OCI-LY1 (cell line): ENCODE results near the gene LYZL4.

ENCODE experiments used
- H2AFZ ChIP-seq: fragments of 200-600 bp; sonication (generic), shearing (Covaris generic); 2 replicates; pipeline ENCODE4 v1.6.0; 2014; ENCODE audit warnings: antibody characterized with exemption, mild to moderate bottlenecking, low read length
- H3F3A ChIP-seq: fragments of 200-600 bp; sonication (generic), shearing (Covaris generic); 2 replicates; pipeline ENCODE4 v1.6.0; 2014; ENCODE audit warnings: mild to moderate bottlenecking, antibody characterized with exemption, low read length, moderate library complexity; ENCODE audit not compliant: insufficient read depth
- H3K27ac ChIP-seq: fragments of 200-600 bp; sonication (generic); 2 replicates; pipeline ENCODE4 v1.5.1; 2014; ENCODE audit warnings: low read length, mixed run types, mild to moderate bottlenecking, low read depth; ENCODE audit not compliant: poor library complexity, severe bottlenecking
- H3K27me3 ChIP-seq: fragments of 200-600 bp; sonication (generic); 2 replicates; pipeline ENCODE4 v1.6.0; 2014; ENCODE audit warnings: antibody characterized with exemption, mild to moderate bottlenecking, low read length, moderate library complexity; ENCODE audit not compliant: insufficient read depth
- H3K36me3 ChIP-seq: fragments of 200-600 bp; sonication (generic); 2 replicates; pipeline ENCODE4 v1.6.1; 2014; ENCODE audit warnings: mild to moderate bottlenecking, antibody characterized with exemption, low read length, moderate library complexity, mixed read lengths; ENCODE audit not compliant: insufficient read depth
- H3K4me1 ChIP-seq: fragments of 200-600 bp; sonication (generic); 2 replicates; pipeline ENCODE4 v1.5.1; 2014; ENCODE audit warnings: mild to moderate bottlenecking, low read length, moderate library complexity; ENCODE audit not compliant: insufficient read depth, severe bottlenecking
- H3K4me2 ChIP-seq: fragments of 200-600 bp; sonication (generic), shearing (Covaris generic); 2 replicates; pipeline ENCODE4 v1.6.1; 2014; ENCODE audit warnings: low read length
- H3K4me3 ChIP-seq: fragments of 200-600 bp; sonication (generic); 2 replicates; pipeline ENCODE4 v1.5.1; 2014; ENCODE audit warnings: low read length, low read depth, mild to moderate bottlenecking, mixed read lengths; ENCODE audit not compliant: poor library complexity, severe bottlenecking
- H3K79me2 ChIP-seq: fragments of 200-600 bp; shearing (Covaris generic); 2 replicates; pipeline ENCODE4 v1.6.1; 2016; ENCODE audit warnings: mixed run types, low read length, mixed read lengths; ENCODE audit not compliant: insufficient read depth
- H3K9ac ChIP-seq: fragments of 200-600 bp; sonication (generic), shearing (Covaris generic); 2 replicates; pipeline ENCODE4 v1.6.1; 2014; ENCODE audit warnings: mild to moderate bottlenecking, low read length, mixed read lengths
- H3K9me2 ChIP-seq: fragments of 200-600 bp; sonication (generic), shearing (Covaris generic); 2 replicates; pipeline ENCODE4 v1.6.1; 2014; ENCODE audit warnings: low read depth, mild to moderate bottlenecking, low read length, mixed read lengths
- H3K9me3 ChIP-seq: fragments of 200-600 bp; shearing (Covaris generic); 2 replicates; pipeline ENCODE4 v1.6.1; 2014; ENCODE audit warnings: low read length, mixed read lengths
- H4K20me1 ChIP-seq: fragments of 200-600 bp; sonication (generic), shearing (Covaris generic); 2 replicates; pipeline ENCODE4 v1.6.0; 2016; ENCODE audit warnings: mild to moderate bottlenecking, low read length; ENCODE audit not compliant: insufficient read depth
- EZH2 ChIP-seq: fragments of 200-600 bp; sonication (generic), shearing (Covaris generic); IDR thresholded peaks from 2 replicates; pipeline ENCODE4 v1.8.0; 2017; ENCODE audit warnings: borderline replicate concordance, mixed run types, mild to moderate bottlenecking, antibody characterized with exemption, low read length, moderate library complexity, mixed read lengths
- TF ChIP-seq, protein P1 (sequence below): fragments of 200-600 bp; sonication (generic), shearing (Covaris generic); IDR thresholded peaks from 2 replicates; pipeline ENCODE4 v1.5.1; 2017; ENCODE audit warnings: mild to moderate bottlenecking, antibody characterized with exemption, low read length, moderate library complexity, mixed read lengths

Gene LYZL4

DNA sequence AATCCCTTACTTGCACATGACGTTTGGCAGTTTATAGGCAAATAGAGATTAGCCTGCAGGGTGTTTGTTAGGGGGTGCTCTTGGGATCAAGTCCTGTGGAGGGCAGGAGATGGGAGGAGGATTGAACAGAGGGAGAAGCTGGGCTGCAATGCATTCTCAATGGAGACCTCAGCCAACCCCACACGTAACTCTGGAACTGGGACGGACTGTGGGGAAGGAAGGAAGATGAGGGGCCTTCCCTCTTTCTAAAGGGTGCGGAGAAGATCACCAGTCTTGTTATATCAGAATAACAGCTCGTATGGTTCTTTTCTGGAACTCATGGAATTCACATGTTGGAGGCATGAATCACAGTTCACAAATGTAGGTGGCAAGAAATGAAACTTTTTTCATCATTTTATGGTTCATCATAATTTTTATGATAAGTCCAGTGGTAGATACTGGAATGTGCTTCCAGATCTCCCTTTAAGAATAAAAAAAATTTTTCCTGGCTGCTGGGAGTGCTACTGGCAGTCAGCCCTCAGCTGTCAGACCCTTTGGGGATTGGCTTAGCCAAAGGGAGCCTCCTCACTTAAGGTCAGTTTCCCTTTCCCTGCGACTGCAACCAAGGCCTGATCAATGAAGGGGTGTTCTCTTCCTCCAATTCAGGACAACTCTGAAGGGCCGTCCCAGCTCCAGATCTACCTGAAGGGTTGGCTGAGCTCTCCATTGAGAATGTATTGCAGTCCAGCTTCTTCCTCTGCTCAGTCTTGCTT lies 20.5 kb upstream of the LYZL4 start:
- no peaks in the 10 kb centered on the region for H3K4me1 ChIP-seq
- H3F3A ChIP-seq: no peaks in the 10 kb centered on the region
- H3K27me3 ChIP-seq: no peaks in the 10 kb centered on the region
- no peak overlapping the region for H3K27ac ChIP-seq
- no peak overlapping the region for H3K4me3 ChIP-seq
- H4K20me1 ChIP-seq: no peaks in the 10 kb centered on the region
- H3K9ac ChIP-seq: no peak overlapping the region
- H3K9me2 ChIP-seq: no peaks in the 10 kb centered on the region
- H2AFZ ChIP-seq: no peak overlapping the region
- TF ChIP-seq, protein P1, sequence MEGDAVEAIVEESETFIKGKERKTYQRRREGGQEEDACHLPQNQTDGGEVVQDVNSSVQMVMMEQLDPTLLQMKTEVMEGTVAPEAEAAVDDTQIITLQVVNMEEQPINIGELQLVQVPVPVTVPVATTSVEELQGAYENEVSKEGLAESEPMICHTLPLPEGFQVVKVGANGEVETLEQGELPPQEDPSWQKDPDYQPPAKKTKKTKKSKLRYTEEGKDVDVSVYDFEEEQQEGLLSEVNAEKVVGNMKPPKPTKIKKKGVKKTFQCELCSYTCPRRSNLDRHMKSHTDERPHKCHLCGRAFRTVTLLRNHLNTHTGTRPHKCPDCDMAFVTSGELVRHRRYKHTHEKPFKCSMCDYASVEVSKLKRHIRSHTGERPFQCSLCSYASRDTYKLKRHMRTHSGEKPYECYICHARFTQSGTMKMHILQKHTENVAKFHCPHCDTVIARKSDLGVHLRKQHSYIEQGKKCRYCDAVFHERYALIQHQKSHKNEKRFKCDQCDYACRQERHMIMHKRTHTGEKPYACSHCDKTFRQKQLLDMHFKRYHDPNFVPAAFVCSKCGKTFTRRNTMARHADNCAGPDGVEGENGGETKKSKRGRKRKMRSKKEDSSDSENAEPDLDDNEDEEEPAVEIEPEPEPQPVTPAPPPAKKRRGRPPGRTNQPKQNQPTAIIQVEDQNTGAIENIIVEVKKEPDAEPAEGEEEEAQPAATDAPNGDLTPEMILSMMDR: no peak
- no peak for TF ChIP-seq EZH2
- H3K9me3 ChIP-seq: no peaks in the 10 kb centered on the region
- H3K36me3 ChIP-seq: no peaks in the 10 kb centered on the region
- H3K4me2 ChIP-seq: no peak overlapping the region
- no peaks in the 10 kb centered on the region for H3K79me2 ChIP-seq

DNA sequence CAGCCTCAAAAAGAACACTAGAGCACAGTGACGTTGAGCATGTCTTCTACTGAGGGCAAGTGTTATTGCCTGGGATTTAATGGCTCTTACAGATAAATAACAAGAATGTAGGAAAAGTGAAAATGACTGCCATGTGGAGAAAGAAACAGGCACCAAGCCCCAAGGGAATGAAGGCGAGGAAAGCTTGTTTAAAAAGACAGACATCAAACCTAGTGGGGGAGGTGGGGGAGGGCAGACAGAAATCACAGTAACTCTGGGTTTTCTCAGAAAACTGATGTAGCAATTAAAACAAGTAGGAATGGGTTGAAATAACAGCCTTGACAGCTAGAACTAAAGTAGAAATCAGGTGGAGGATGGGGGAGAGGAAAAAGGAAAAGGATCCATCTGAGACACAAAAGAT lies 18.4 kb upstream of the LYZL4 start:
- Histone ChIP-seq H3K4me1 (no peaks in the 10 kb centered on the region), H3K4me3 (no peak overlapping the region), H3K36me3 (no peaks in the 10 kb centered on the region), H3F3A (no peaks in the 10 kb centered on the region), H3K9me3 (no peaks in the 10 kb centered on the region), H3K27ac (no peak overlapping the region), H3K4me2 (no peak overlapping the region), H3K27me3 (no peaks in the 10 kb centered on the region), H3K9ac (no peak overlapping the region), H4K20me1 (no peaks in the 10 kb centered on the region), H3K9me2 (no peaks in the 10 kb centered on the region), H3K79me2 (no peaks in the 10 kb centered on the region), H2AFZ (no peak overlapping the region)
- TF ChIP-seq, protein P1: no peak
- TF ChIP-seq EZH2: no peak

DNA sequence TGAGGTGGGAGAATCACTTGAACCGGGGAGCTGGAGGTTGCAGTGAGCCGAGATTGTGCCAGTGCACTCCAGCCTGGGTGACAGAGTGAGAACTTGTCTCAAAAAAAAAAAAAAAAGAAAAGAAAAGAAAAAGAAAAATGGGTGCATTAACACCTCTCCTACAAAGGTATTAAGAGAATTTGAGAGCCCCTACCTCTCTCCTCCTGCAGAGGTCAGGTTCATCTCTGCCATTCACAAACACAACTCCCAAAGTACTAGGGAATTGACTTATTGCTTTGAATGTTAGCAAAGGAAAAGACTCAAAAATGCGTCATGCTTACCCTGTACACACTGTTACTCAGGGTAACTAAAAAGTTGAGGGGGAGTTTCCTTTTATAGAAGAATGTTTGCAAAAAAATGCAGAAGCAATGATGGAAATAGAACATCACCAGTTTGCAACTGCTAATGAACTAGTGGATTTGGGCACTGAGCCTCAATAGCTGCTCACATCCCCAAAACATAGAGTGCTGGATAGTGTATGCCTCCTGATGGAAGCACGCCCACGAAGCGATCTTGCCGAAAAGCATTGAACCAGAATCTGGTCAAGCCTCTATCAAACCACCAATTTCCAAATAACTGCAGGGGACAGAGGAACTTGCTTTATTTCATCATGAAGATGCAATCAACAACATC lies 15.5 kb upstream of the LYZL4 start:
- no peak overlapping the region for H3K4me3 ChIP-seq
- no peaks in the 10 kb centered on the region for H4K20me1 ChIP-seq
- H3K4me2 ChIP-seq: no peak overlapping the region
- no peaks in the 10 kb centered on the region for H3K36me3 ChIP-seq
- no peak overlapping the region for H3K27ac ChIP-seq
- TF ChIP-seq EZH2: no peak
- TF ChIP-seq, protein P1: no peak
- no peaks in the 10 kb centered on the region for H3K27me3 ChIP-seq
- H3K4me1 ChIP-seq: no peaks in the 10 kb centered on the region
- no peaks in the 10 kb centered on the region for H3K9me3 ChIP-seq
- no peaks in the 10 kb centered on the region for H3K79me2 ChIP-seq
- no peak overlapping the region for H3K9ac ChIP-seq
- no peaks in the 10 kb centered on the region for H3F3A ChIP-seq
- no peak overlapping the region for H2AFZ ChIP-seq
- H3K9me2 ChIP-seq: no peaks in the 10 kb centered on the region
